Ovary (tissue), 3 donors: ENCODE results near the gene CRHR2.

Experiments used
- CTCF ChIP-seq, 3 donors: fragments of 450-650 bp in 2 of 3; fragments of 200-600 bp in 1 of 3; IDR thresholded peaks; one replicate each; pipeline versions ENCODE4 v1.5.1 to v1.8.0; 2016 to 2022; ENCODE audit warnings: antibody characterized with exemption in 3 of 3, mild to moderate bottlenecking in 1 of 3
- POLR2A ChIP-seq: fragments of 450-650 bp; IDR thresholded peaks from one replicate; pipeline ENCODE4 v1.6.1; 2017; ENCODE audit warnings: antibody characterized with exemption, mild to moderate bottlenecking, moderate library complexity
- donor health status: DM: no; HTN: no; CAD: no.

GRCh38 chr7:30678805-30679204 lies 3.5 kb downstream of the CRHR2 start:
- TF ChIP-seq CTCF (IDR thresholded peaks at IDR 0.05) (no peak), POLR2A (no peak)
